Daoy (cell line): ENCODE measurements around the gene NCKAP5. TPM values are rescaled to one million over a fixed set of nuclear protein-coding genes. Genes with fewer than 3 reads are reported as not detected.

Experiments
- DNase-seq: peaks from one replicate; pipeline ENCODE4 v3.0.0-alpha.2; 2015; ENCODE audit warnings: low read depth
- total RNA-seq: library from RNA; depleted of rRNA; stranded (reverse); fragments of >200 nt; shearing (Covaris generic); gene quantifications from 2 replicates; pipeline ENCODE4 v1.2.3, GENCODE V29; 2014

The NCKAP5 gene
- total RNA-seq, 1 experiment from 2014 or later: 8.4 TPM

DNA sequence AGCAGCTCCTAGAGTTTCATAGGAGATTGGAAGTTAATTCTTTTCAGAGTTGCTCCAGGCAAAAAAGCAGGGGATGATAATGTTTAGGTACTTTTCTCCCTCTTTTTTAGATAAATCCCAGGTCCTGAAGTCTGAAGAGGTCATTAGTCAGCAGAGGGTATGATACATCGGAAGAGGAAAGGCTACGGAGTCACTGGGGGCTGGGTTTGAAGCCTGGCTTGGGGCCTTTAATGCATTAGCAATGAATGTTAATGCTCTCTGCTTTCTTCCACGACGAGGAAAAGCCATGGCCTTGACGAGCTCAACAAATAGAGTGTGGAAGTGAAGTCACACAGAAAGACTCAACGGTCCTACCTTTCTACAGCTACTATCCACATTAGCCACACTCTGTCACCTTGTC is 235.1 kb downstream of the NCKAP5 start:
- DNase-seq: peak; percentile 41

DNA sequence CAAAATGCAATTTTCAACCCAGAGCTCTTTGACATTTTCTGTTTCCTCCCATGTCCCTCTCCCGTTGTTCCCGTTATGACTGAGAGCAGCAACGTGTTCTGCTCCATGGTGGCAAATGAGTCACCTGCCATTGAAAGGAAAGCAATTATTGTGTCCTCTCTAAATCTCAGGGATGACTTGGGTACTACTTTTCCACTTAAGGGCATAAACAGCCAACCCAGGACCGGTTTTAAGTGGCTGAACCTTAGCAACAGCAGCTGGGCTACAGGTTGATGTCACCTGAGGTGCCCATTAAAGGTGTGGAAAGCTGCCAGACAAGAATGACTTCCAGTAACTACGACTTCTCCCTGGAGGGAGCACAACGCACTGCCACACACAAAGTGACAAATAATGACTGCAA is 236.8 kb downstream of the NCKAP5 start:
- no peak for DNase-seq

DNA sequence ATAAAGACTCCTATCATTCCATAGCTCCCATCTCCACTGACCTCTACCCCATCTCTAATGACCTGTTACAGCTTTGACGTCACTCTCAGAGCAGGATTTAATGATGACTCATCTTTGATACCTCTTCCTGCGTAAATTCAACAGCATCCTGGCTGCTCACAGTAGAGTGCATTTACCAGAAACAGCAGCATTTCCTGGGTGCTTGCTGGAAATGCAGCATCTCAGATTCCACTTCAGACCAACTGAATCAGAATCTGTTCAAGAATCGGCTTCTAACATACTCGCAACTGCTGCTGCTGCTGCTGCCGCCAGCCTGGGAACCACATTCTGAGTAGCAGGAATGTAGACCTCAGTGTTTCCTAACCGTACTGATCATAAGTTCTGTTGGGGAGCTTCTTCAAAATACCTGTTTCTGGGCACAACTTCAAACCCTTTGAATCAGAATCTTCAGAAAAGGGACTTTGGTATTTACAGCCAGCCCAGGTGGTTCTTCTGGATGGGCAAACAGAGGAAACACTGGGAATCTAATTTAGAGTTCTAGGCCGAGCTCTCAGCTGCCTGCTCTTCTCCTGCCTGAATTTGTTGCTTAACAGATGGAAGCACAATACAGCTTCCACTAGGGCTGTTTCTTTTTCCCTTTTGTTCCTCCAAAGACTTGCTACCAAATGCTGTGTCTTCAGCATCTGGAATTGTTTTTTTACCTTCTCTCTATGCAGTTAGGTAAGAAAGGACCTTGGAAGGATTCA is 241.4 kb downstream of the NCKAP5 start:
- peak; percentile 44 for DNase-seq

DNA sequence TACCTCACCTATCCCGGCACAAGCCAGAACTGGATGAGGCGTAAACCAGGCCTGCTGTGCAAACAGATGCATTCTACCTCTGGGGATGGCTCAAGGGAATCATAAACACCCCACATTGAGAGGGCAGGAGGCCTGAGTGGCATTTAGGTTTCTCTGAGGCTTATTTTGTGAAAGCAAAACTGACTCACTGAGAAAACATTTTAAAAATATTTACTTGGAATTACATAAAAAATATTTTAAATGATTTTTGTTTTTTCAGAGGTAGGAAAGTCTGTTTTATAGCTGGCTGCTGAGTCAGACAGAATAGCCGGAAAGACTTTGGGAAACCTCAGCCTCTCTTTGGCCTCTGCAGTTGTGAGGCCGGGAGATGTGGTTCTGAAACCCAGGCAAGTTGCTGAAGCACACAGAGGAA is 244.1 kb downstream of the NCKAP5 start:
- DNase-seq: peak; percentile 29

DNA sequence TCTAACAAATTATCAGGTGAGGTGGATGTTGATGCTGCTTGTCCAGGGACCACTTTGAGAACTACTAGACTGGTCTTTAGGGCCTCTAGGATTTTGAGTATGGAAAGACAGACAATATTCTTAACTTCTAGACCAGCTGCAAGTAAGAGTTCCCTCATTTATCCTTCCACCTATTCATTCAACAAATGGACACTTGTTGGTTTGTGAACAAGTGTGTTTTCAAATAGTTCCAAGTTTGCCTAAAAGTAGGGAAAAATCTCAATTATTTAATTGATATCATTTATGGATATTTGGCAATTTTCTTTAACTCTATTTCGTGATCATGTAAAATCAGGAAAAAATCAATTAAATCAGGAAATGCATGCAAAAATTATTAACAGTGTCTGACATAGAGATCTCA is 245.4 kb downstream of the NCKAP5 start:
- no peak for DNase-seq

DNA sequence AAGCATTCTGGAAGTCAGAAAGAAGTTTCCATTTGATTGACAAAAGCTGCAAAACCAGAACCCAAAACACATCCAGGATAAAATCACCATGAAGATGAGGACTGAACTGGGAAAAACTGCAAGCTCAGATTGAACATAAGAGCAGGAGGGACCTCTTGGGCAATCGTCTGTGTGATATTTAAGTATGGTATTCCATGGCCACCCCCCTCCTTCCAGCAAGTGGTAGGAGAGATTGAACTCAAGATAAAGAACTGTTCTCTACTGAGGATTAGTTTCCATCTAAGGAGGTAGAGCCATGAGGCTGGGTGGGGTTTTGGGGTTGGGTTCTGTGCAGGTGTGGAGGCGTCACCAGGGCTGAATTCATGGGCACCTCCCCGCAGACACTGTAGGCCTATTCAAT is 251.1 kb downstream of the NCKAP5 start:
- DNase-seq: no peak

DNA sequence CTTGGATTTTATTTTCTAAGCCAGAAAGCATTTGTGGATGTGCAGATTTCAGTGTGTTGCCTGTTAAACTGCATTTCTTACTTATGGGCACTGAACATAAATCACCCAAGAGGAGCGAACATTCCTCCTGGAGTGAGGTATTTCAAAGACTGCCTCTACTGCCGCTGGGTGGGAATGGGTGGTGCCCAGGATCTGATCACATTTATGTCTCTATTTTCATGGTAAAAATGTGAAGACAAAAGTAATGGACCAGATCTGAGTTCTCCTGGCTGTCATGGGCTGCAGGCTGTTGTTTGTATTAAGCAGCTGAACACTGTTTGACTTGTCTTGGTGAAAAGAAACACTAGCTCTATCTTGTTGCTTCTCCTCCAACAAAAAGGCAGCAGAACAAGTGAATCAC is 251.7 kb downstream of the NCKAP5 start:
- no peak for DNase-seq

DNA sequence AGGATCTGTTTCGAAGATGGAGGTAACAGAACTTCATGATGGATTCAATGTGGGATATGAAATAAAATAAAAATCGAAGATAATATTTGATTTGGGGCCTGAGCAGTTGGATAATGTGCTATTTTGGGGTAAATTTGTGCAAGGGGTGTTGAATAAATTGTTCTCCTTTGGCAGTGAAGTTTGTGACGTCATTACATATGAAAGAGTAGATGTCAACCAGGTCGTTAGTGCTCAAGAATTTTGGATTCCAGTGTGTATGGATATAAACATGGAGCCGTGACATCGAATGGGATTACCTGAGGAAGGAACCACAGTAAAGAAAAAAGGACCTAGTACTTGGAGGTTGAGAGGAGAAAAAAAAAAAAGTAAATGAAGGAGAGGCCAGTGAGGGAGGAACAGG is 253.0 kb downstream of the NCKAP5 start:
- DNase-seq: no peak

DNA sequence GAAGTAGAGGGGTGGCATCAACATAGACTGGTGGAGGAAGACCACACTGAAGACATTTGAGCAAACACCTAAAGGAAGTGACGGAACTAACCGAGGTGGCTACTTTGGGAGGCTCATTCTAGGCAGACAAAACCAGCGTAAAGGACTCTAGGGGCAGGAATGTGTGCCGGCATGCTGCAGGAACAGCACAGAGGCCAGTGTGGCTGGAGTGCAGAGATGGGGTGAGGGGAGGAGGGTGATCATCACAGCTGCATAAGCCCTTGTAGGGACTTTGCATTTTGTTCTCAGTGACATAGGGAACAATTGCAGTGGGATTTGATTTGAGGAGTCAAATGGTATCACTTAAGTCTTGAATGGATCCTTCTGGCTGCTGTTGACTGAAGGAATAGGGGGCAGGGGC is 253.5 kb downstream of the NCKAP5 start:
- no peak for DNase-seq

DNA sequence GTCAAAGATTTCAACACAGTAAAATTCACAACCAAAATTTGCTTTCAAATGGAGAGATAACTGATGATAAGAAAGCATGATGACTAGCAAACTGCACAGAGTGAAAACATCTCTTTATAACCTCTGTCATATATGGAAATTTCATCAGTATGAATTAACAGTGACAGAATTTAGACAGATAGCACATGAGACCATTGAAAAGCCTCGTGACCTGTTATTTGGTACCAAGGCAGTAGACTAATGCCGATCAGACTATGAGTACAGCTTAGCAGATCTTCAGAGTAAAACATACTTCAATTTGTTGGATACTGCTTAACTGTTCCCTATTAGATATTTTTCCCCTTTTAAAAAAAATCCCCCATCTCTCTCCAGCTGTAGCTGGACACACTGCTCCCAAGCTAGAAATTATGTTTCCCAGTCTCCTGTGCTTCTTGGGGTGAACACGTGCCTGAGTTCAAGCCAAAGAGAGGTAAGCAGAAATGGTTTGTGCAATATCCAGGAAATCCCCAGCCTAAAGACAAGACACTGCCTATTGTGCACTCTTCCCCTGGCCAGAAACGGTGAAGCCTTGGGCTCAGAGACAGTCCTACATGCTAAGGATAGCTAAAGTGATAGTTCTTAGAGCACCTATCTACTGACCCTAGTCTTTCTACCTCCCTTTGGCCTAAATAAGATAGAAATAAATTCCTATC is 256.1 kb downstream of the NCKAP5 start:
- no peak for DNase-seq

DNA sequence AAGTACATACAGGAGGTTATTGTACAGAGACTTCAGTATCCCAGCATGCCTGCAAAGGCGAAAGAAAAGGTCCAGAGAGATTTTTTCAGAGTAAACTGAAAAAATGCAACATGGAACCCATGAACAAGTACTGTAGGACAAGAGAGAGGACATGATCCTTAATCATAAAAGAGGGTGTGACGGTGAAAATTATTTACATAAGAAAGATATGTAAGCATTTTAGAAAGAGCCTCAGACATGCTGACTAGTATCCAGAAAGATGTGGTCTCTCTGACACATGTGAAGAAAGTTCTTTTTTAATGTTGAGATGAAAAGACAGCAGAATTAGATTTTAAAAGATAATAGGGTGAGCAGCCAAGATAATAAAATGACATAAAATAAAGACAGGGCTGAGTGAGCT is 262.0 kb downstream of the NCKAP5 start:
- DNase-seq: no peak

DNA sequence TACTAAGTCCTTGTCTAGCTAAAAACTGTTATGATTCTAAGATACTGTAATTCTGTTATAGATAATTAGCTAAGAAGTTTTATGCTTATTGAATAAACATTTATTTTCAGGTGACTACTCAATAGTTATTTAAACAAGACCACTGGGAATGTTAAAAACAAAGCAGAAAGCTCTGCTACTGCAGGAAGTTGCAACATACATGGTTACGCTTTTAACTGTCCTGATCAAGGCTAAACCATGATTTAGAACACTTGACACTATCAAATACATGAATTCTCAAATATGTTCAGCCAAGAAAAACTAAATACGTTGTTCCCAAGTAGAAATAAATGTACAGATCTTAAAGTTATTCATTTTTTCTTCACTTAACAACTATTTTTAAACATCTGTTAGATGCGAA is 263.9 kb downstream of the NCKAP5 start:
- DNase-seq: no peak

DNA sequence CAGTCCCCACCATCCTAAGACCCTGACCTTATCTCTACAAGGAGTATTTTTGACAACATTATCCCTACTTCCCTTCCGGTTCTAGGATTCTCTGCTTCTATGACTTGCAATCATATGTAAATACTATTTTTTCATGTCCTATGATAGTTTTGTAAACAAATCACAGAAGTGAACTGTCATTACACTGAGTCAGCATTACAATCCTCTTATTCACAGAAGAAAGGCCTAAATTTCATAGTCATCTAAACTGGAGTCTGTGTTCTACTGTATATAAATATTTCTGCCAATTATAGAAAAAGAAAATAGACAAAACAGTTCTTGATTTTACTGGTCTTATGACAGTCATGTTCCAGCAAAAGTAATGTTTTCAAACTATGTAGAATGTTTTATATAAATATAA is 265.1 kb downstream of the NCKAP5 start:
- no peak for DNase-seq

DNA sequence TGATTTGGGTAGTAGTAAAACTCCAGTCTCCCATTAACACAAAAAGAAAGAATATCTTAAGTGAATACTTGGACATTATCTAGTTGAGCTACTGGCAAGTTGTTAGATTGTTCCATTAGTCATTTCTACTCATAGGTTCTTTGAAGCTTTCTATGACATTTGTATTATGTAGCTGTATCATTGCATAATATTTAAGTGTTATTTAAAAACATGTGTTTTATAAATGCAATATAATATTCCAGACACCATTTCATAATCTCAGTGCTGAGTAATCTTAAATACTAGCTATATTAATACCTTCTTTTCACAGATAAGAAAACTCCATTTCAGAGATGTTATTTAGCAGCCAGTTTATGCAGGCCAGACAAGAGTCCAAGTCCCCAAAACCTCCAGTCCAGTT is 271.9 kb downstream of the NCKAP5 start:
- no peak for DNase-seq

DNA sequence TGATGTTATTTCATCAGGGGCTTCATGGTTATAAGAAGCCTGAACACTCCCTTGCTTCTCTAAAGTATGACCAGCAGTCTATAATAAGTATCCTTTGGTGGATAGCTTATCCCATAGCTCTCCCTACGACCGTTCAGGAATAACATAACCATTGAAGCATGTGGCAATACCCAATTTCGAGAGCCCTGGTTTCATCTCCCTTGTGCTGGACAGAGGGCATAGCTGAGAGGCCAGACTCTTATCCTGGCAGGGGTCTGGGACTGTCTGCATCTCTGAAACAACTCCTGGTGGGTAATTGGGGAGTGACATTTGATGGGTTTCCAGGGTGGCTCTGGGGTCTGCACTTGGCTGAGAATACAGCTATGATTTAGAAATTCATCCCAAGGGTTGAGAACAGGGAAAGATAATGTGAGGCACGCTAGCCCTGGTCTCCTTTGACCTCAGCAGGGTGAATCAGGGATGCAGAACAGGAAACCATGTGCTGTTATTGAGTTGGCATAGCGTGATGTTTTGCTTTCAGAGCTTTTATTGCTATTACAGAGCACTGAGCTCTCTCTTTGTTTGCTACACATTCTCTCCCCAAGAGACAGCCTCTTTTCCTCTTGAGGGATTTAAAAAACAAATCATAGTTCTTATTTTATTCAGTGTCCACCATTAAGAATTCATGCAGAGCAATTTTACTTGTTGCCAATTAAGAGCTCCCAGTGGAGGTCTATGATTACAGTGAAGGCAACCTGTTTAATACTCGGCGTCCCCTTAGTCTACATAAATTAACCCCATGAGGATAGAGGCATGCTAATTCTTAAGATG is 274.5 kb downstream of the NCKAP5 start:
- DNase-seq: peak; percentile 40

DNA sequence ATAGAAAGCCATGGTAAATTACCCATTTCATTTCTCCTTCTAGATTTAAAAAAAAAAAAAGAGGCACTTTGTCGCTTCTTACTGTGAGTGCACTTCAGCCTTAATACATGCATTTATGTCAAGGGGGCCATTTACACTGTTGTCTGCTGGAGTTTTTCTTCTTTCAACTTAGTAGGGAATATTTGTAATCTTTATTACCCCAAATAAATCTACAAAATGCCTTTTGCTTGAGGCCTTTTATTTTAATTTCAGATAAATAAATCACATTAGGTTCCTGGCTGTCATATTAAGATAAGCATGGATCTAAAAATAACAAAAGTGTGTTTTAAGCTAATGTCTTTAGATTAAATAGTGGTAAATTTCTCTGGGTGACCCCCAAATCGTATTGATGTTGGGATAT is 276.0 kb downstream of the NCKAP5 start:
- DNase-seq: no peak

DNA sequence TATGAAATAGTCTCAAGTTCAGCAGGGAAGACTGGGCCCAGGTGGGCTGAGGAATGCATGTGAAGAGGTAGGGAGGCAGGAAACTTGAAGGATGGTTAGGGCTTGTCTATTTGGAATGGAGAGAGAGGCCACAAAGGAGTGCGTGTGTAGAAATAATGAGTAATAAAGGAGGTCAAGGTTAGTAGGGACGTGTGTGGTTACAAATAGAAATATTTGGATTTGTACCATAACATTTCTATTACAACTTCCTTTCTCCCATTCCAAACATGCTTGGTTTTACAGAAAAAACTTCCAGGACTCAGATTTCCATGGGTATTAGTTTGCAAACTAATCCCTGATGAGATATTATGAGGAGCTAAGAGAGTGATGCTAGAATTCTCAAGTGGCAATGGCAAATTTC is 280.6 kb downstream of the NCKAP5 start:
- DNase-seq: peak; percentile 22

DNA sequence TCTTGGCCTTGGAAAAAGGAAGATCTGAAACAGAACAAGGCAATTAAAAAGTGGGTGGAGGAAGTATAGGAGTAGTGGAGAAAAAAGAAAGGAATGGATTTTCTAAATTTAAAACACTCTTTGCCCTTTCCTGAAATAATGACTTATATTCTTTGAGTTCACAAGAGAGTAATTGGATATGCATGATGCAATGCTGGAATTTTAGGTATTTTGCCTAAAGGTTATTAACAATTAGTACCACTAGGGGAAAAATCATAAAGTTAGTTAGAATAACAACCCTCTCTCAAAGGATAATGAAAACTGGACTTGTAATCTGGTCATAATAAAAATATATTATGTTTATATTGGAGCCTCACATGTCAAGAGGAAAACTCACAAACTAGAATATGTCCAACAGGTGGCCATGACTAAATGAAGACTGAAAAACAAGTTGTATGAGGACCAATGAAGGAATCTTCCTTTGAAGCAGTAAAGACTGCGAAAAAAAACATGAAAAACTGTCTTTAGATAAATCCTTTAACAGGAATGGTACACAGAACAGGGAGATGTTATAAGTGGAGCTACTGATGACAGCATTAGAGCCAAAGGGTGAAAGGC is 281.8 kb downstream of the NCKAP5 start:
- DNase-seq: no peak

DNA sequence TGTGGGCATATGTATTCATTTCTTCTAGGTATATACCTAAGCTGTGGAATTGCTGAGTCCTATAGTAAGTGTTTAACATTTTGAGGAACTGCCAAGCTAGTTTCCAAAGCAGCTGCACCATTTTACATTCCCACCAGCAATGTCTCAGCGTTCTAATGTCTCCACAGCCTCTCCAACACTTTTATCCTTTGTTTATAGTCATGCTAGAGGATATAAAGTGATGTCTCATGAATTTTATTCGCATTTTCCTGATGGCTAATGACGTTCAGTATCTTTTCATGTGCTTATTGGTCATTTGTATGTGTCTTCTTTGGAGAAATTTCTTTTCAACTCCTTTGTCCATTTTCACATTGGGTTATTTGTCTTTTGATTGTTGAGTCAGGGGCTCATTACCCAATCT is 295.2 kb downstream of the NCKAP5 start:
- no peak for DNase-seq

DNA sequence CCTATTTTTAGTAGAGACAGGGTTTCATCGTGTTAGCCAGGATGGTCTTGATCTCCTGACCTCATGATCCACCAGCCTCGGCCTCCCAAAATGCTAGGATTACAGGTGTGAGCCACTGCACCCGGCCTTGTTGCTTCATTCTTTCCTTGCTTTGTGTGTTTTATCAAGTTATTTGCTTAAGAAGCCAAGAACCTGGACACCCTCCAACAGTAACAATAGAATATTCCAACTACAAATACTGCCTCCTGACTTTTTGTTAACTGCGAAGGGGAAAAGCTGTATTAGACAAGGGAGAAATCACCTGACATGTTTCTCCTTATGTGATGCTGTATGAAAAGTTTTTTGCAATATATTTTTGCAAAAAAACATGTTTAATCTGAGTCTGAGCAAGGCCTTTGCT is 297.2 kb downstream of the NCKAP5 start:
- no peak for DNase-seq

DNA sequence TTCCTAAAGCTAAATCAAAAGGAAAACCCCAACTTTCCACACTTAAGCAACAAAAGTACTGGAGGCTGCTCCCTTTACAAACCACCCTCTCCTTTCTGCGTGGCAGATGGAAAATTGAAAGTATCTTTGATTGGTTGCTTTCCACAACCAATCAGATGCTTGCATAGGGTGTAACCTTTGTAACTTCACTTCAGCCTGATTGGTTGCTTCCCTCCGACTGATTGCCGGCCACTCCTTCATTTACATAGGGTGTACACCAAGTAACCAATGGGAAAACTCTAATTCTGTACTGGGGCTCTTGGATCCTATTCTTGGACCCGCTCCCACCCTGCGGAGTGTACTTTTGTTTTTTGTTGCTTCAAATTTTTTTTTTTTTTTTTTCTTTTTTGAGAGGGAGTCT is 297.7 kb downstream of the NCKAP5 start:
- DNase-seq: no peak

DNA sequence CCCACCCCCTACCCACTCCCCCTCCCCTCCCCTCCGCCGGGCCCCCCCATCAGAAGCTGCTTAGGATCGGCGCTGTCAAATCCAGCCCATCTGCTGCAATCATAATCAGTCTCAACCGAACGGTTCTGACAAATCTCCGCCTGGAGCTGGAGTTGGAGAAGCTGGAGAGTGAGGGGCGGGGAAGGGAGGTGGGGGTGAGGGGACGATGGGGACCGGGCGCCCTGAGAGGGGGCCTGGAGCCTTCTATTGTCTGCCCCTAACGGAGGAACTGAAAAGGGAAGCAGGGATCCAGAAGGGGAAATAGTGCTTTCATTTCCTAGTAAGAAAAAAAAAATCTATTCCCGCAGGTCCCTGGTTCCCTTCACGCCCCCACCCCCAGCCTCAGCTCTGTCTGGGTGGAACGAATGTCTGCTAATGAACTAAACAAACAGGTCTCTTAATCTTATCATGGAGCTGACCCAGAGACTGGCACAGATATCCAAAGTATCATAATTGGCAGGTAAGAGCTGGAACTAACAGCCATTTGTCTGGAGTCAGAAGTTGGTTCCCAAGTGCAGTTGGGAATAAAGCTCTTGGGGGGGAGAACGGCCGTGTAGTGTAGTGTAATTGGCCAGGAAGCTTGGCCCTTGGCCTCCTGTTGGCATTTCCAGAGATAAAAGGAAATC is 301.2 kb downstream of the NCKAP5 start:
- DNase-seq: peak; percentile 43
